Left ventricle myocardium inferior (tissue), 1 donor: Measurements from ENCODE around the gene IGSF5. TPM values are rescaled to one million over a fixed set of nuclear protein-coding genes. Genes with fewer than 3 reads are reported as not detected.

Experiments used
- DNase-seq: peaks from one replicate; pipeline ENCODE4 v3.0.0-alpha.2; 2020
- H3K27ac ChIP-seq: fragments of 200-600 bp; replicated peaks from 2 replicates; pipeline ENCODE4 v1.8.0; 2021
- H3K27me3 ChIP-seq: fragments of 200-600 bp; 2 replicates; pipeline ENCODE4 v1.8.0; 2021; ENCODE audit warnings: low read depth
- H3K36me3 ChIP-seq: fragments of 200-600 bp; 2 replicates; pipeline ENCODE4 v1.8.0; 2021
- H3K4me1 ChIP-seq: fragments of 200-600 bp; 2 replicates; pipeline ENCODE4 v1.8.0; 2021
- H3K4me3 ChIP-seq: fragments of 200-600 bp; 2 replicates; pipeline ENCODE4 v1.8.0; 2021; ENCODE audit warnings: mild to moderate bottlenecking, moderate library complexity
- H3K9me3 ChIP-seq: fragments of 200-600 bp; replicated peaks from 2 replicates; pipeline ENCODE4 v1.8.0; 2021
- intact Hi-C: fragments of 100-400 bp; cut with micrococcal nuclease; formaldehyde crosslinking; loops from one replicate; pipeline ENCODE4 v1.11.0; 2022
- total RNA-seq: library from RNA; stranded (reverse); fragmentation: NEBNext Ultra II Directional; extraction: Animal tissue kit (Norgen Biotek cat#: 25700); gene quantifications from one replicate; pipeline ENCODE4 v1.2.1, GENCODE V29; 2021
- TF ChIP-seq, protein P1 (sequence below): fragments of 200-600 bp; IDR thresholded peaks from 2 replicates; pipeline ENCODE4 v1.8.0; 2021; ENCODE audit warnings: antibody characterized with exemption, mild to moderate bottlenecking, borderline replicate concordance
- donor health status: DM: no; HTN: yes; CAD: no; lungs with severe emphysema.

IGSF5 gene
- total RNA-seq, 1 donor from 2014 or later, result 4.9 TPM

DNA sequence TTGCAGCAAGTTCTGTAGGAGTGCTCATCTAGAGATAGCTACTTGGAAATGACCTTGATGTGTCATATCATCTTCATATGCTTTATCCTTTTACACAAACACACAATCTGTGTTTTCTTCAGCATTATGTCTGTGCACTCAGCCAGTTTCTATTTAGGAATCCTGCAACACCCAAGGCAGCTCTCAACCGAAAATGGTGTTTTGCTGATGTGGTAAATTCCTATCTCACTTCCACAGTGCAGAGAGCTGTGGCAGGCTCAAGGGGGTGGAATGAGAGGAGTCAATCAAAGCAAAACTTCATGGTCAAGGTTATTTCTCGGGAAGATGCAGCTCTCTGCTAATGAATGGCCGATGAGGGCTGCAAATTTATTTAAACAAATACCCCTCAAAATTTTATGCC, 59.3 kb downstream of the IGSF5 start:
- Histone ChIP-seq H3K27me3 (no peaks in the 10 kb centered on the region), H3K4me1 (peaks cover 9% of the 10 kb centered on the region), H3K36me3 (no peaks in the 10 kb centered on the region), H3K4me3 (no peak overlapping the region), H3K9me3 (no peaks in the 10 kb centered on the region), H3K27ac (no peak overlapping the region)
- intact Hi-C loops, result no loop called here
- DNase-seq, result no peak
- TF ChIP-seq, protein P1, sequence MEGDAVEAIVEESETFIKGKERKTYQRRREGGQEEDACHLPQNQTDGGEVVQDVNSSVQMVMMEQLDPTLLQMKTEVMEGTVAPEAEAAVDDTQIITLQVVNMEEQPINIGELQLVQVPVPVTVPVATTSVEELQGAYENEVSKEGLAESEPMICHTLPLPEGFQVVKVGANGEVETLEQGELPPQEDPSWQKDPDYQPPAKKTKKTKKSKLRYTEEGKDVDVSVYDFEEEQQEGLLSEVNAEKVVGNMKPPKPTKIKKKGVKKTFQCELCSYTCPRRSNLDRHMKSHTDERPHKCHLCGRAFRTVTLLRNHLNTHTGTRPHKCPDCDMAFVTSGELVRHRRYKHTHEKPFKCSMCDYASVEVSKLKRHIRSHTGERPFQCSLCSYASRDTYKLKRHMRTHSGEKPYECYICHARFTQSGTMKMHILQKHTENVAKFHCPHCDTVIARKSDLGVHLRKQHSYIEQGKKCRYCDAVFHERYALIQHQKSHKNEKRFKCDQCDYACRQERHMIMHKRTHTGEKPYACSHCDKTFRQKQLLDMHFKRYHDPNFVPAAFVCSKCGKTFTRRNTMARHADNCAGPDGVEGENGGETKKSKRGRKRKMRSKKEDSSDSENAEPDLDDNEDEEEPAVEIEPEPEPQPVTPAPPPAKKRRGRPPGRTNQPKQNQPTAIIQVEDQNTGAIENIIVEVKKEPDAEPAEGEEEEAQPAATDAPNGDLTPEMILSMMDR, result no peak

DNA sequence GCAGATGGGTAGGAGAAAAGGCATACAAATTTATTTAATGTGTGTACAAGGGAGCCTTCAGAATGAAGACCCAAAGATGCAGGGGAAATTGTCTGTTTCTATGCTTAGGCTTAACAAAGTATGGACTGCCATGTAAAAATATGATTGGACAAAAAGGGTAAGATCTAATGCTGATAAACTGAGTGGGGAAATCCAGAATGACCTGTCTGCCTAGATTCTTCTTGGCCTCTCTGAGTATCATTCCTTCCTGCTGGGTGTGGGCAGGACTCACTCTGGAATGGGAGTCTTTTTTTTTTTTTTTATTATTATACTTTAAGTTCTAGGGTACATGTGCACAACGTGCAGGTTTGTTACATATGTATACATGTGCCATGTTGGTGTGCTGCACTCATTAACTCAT, 61.0 kb downstream of the IGSF5 start:
- H3K27ac ChIP-seq, result no peak overlapping the region
- no peaks in the 10 kb centered on the region for H3K36me3 ChIP-seq
- intact Hi-C loops, result no loop called here
- TF ChIP-seq, protein P1, result no peak
- no peak overlapping the region for H3K4me3 ChIP-seq
- H3K27me3 ChIP-seq, result no peaks in the 10 kb centered on the region
- H3K4me1 ChIP-seq, result peaks cover 9% of the 10 kb centered on the region
- H3K9me3 ChIP-seq, result no peaks in the 10 kb centered on the region
- no peak for DNase-seq

GRCh38 chr21:39807738-39808137, 62.8 kb downstream of the IGSF5 start:
- no peak overlapping the region for H3K27ac ChIP-seq
- H3K4me1 ChIP-seq, result peaks cover 9% of the 10 kb centered on the region
- no peak overlapping the region for H3K4me3 ChIP-seq
- H3K9me3 ChIP-seq, result no peaks in the 10 kb centered on the region
- no peaks in the 10 kb centered on the region for H3K27me3 ChIP-seq
- H3K36me3 ChIP-seq, result no peaks in the 10 kb centered on the region
- TF ChIP-seq, protein P1, result no peak
- DNase-seq, result no peak
- intact Hi-C loops, result no loop called here

DNA sequence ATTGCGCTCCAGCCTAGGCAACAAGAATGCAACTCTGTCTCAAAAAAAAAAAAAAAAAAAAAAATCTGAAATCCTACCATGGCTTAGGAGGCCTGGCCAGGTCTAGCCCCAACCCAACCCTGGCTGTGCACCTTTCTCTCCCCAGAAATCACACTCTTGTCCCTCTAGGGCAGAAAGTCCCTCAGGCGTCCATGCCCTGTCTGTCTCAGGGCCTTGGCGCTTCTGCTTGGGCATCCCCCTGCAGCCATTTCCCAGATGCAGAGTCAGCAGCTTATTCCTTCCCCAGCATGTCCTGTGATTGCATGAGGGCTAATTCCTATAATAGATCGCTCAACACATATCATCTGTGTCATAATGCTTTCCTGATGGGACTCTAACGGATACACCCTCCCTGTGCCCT, 65.0 kb downstream of the IGSF5 start:
- no peaks in the 10 kb centered on the region for H3K36me3 ChIP-seq
- H3K9me3 ChIP-seq, result no peaks in the 10 kb centered on the region
- H3K4me3 ChIP-seq, result no peak overlapping the region
- TF ChIP-seq, protein P1, result no peak
- H3K27me3 ChIP-seq, result no peaks in the 10 kb centered on the region
- no peak for DNase-seq
- no peak overlapping the region for H3K27ac ChIP-seq
- H3K4me1 ChIP-seq, result no peaks in the 10 kb centered on the region
- intact Hi-C loops, result no loop called here

GRCh38 chr21:39812983-39813382, 68.0 kb downstream of the IGSF5 start:
- H3K9me3 ChIP-seq, result no peaks in the 10 kb centered on the region
- no peak overlapping the region for H3K27ac ChIP-seq
- no peaks in the 10 kb centered on the region for H3K4me1 ChIP-seq
- intact Hi-C loops, result no loop called here
- TF ChIP-seq, protein P1, result no peak
- DNase-seq, result no peak
- no peaks in the 10 kb centered on the region for H3K27me3 ChIP-seq
- H3K4me3 ChIP-seq, result no peak overlapping the region
- H3K36me3 ChIP-seq, result no peaks in the 10 kb centered on the region

- Histone ChIP-seq H3K4me1 (no peaks in the 10 kb centered on the region), H3K27me3 (no peaks in the 10 kb centered on the region), H3K9me3 (no peaks in the 10 kb centered on the region), H3K36me3 (no peaks in the 10 kb centered on the region), H3K27ac (no peak overlapping the region), H3K4me3 (no peak overlapping the region)
- no peak for DNase-seq
- intact Hi-C loops, result no loop called here
- TF ChIP-seq, protein P1, result no peak
Observed at GRCh38 chr21:39818557-39818956, 73.6 kb downstream of the IGSF5 start.
